HEK293 (cell line): ENCODE data around the gene POLR1D.

Source experiments
- CTCF ChIA-PET: fragments of 350-600 bp; formaldehyde crosslinking; extraction: SDS; loops from one replicate; lab custom pipeline; 2021; ENCODE audit warnings: antibody characterized with exemption; lab: Yijun Ruan, JAX
- POLR2A ChIA-PET: fragments of 300-600 bp; formaldehyde crosslinking; extraction: SDS; loops from one replicate; lab custom pipeline; 2020; ENCODE audit warnings: antibody characterized with exemption, inconsistent platforms; lab: Yijun Ruan, JAX
- H3K27ac ChIP-seq: fragments of 200-500 bp; sonication (Bioruptor generic); 2 replicates; pipeline ENCODE4 v1.5.1; 2014; ENCODE audit warnings: low read depth, low read length, control low read depth, inconsistent platforms; ENCODE audit errors: extremely low read depth
- H3K36me3 ChIP-seq, 2 experiments: fragments of 200-500 bp in 1 of 2; sonication (Bioruptor generic) in 1 of 2; 1 replicate in 1 of 2; 2 replicates in 1 of 2; pipeline ENCODE4 v1.5.1; 2014 to 2017; ENCODE audit warnings: inconsistent platforms in 2 of 2, low read length in 2 of 2; ENCODE audit not compliant: control insufficient read depth in 2 of 2, insufficient read depth in 1 of 2
- H3K4me1 ChIP-seq: fragments of 200-500 bp; sonication (Bioruptor generic); 2 replicates; pipeline ENCODE4 v1.5.1; 2014; ENCODE audit warnings: mild to moderate bottlenecking, low read length, inconsistent platforms; ENCODE audit not compliant: control insufficient read depth, insufficient read depth
- H3K4me3 ChIP-seq: 2 replicates; pipeline ENCODE4 v1.5.1; 2011; ENCODE audit warnings: low read depth, mild to moderate bottlenecking, control low read depth, low read length, moderate library complexity
- H3K9me3 ChIP-seq: fragments of 200-500 bp; sonication (Bioruptor generic); 2 replicates; pipeline ENCODE4 v1.5.1; 2014; ENCODE audit warnings: low read depth, low read length, inconsistent platforms; ENCODE audit not compliant: control insufficient read depth, insufficient read depth
- AEBP2 ChIP-seq: fragments of 450-650 bp; formaldehyde crosslinking; IDR thresholded peaks from 2 replicates; pipeline ENCODE4 v1.5.1; 2016; ENCODE audit warnings: missing biosample characterization, missing genetic modification characterization, borderline replicate concordance
- EGR2 ChIP-seq: fragments of 450-650 bp; formaldehyde crosslinking; IDR thresholded peaks from 2 replicates; pipeline ENCODE4 v1.5.1; 2016; ENCODE audit warnings: low read depth, missing biosample characterization, missing genetic modification characterization
- GFI1B ChIP-seq: fragments of 450-650 bp; formaldehyde crosslinking; IDR thresholded peaks from 2 replicates; pipeline ENCODE4 v1.5.1; 2016; ENCODE audit warnings: missing biosample characterization, missing genetic modification characterization
- GLI4 ChIP-seq: fragments of 450-650 bp; formaldehyde crosslinking; IDR thresholded peaks from 2 replicates; pipeline ENCODE4 v1.5.1; 2016; ENCODE audit warnings: missing biosample characterization, missing genetic modification characterization
- GLIS1 ChIP-seq: fragments of 450-650 bp; formaldehyde crosslinking; IDR thresholded peaks from 2 replicates; pipeline ENCODE4 v1.5.1; 2016; ENCODE audit warnings: missing biosample characterization, missing genetic modification characterization
- IKZF3 ChIP-seq: fragments of 450-650 bp; IDR thresholded peaks from 2 replicates; pipeline ENCODE4 v1.5.0; 2018; ENCODE audit warnings: missing biosample characterization, mild to moderate bottlenecking, missing genetic modification characterization, moderate library complexity
- INSM2 ChIP-seq: fragments of 450-650 bp; formaldehyde crosslinking; IDR thresholded peaks from 2 replicates; pipeline ENCODE4 v1.5.1; 2016; ENCODE audit warnings: missing biosample characterization, missing genetic modification characterization
- KLF10 ChIP-seq: fragments of 450-650 bp; IDR thresholded peaks from 2 replicates; pipeline ENCODE4 v1.5.1; 2018; ENCODE audit warnings: missing biosample characterization, mild to moderate bottlenecking, missing genetic modification characterization
- TCF7L2 ChIP-seq: IDR thresholded peaks from 2 replicates; pipeline ENCODE4 v1.6.1; 2011; ENCODE audit warnings: low read depth, mild to moderate bottlenecking, inconsistent platforms, low read length, moderate library complexity, borderline replicate concordance
- YY1 ChIP-seq: fragments of 450-650 bp; formaldehyde crosslinking; IDR thresholded peaks from 2 replicates; pipeline ENCODE4 v1.5.1; 2018; ENCODE audit warnings: missing biosample characterization, missing genetic modification characterization
- ZBTB10 ChIP-seq: fragments of 450-650 bp; formaldehyde crosslinking; IDR thresholded peaks from 2 replicates; pipeline ENCODE4 v1.5.1; 2016; ENCODE audit warnings: missing biosample characterization, missing genetic modification characterization
- ZFP3 ChIP-seq: fragments of 450-650 bp; formaldehyde crosslinking; IDR thresholded peaks from 2 replicates; pipeline ENCODE4 v1.5.1; 2016; ENCODE audit warnings: low read depth, missing biosample characterization, missing genetic modification characterization
- ZNF138 ChIP-seq: fragments of 450-650 bp; formaldehyde crosslinking; IDR thresholded peaks from 2 replicates; pipeline ENCODE4 v1.5.1; 2016; ENCODE audit warnings: missing biosample characterization, missing genetic modification characterization, borderline replicate concordance
- ZNF155 ChIP-seq: fragments of 450-650 bp; formaldehyde crosslinking; IDR thresholded peaks from 2 replicates; pipeline ENCODE4 v1.5.1; 2016; ENCODE audit warnings: missing biosample characterization, missing genetic modification characterization
- ZNF202 ChIP-seq: fragments of 450-650 bp; formaldehyde crosslinking; IDR thresholded peaks from 2 replicates; pipeline ENCODE4 v1.5.1; 2016; ENCODE audit warnings: missing biosample characterization, missing genetic modification characterization, borderline replicate concordance
- ZNF292 ChIP-seq: fragments of 450-650 bp; formaldehyde crosslinking; IDR thresholded peaks from 2 replicates; pipeline ENCODE4 v1.5.1; 2016; ENCODE audit warnings: low read depth, missing biosample characterization, missing genetic modification characterization, borderline replicate concordance
- ZNF350 ChIP-seq: fragments of 450-650 bp; formaldehyde crosslinking; IDR thresholded peaks from 2 replicates; pipeline ENCODE4 v1.5.0; 2017; ENCODE audit warnings: missing biosample characterization, mild to moderate bottlenecking, missing genetic modification characterization
- ZNF433 ChIP-seq: fragments of 450-650 bp; formaldehyde crosslinking; IDR thresholded peaks from 2 replicates; pipeline ENCODE4 v1.5.1; 2016; ENCODE audit warnings: missing biosample characterization, missing genetic modification characterization, low read depth
- ZNF473 ChIP-seq: fragments of 450-650 bp; formaldehyde crosslinking; IDR thresholded peaks from 2 replicates; pipeline ENCODE4 v1.5.1; 2017; ENCODE audit warnings: missing biosample characterization, missing genetic modification characterization
- ZNF560 ChIP-seq: fragments of 450-650 bp; formaldehyde crosslinking; IDR thresholded peaks from 2 replicates; pipeline ENCODE4 v1.5.1; 2017; ENCODE audit warnings: missing biosample characterization, missing genetic modification characterization, borderline replicate concordance
- ZNF639 ChIP-seq: fragments of 450-650 bp; formaldehyde crosslinking; IDR thresholded peaks from 2 replicates; pipeline ENCODE4 v1.5.1; 2016; ENCODE audit warnings: missing biosample characterization, missing genetic modification characterization
- ZNF704 ChIP-seq: fragments of 450-650 bp; formaldehyde crosslinking; IDR thresholded peaks from 2 replicates; pipeline ENCODE4 v1.5.1; 2016; ENCODE audit warnings: missing biosample characterization, missing genetic modification characterization
- ZNF843 ChIP-seq: fragments of 450-650 bp; formaldehyde crosslinking; IDR thresholded peaks from 2 replicates; pipeline ENCODE4 v1.5.1; 2016; ENCODE audit warnings: missing biosample characterization, missing genetic modification characterization

Gene POLR1D

GRCh38 chr13:27643334-27644132 is 21.8 kb downstream of the POLR1D start (continued):
- TF ChIP-seq ZNF202 (tag by site-specific recombination) (no peak), AEBP2 (tag by site-specific recombination) (no peak), GFI1B (tag by site-specific recombination) (no peak), ZNF350 (tag by site-specific recombination) (no peak), ZNF639 (tag by site-specific recombination) (no peak), ZNF433 (tag by site-specific recombination) (no peak), ZNF138 (tag by site-specific recombination) (no peak), ZFP3 (tag by site-specific recombination) (no peak), GLI4 (tag by site-specific recombination) (no peak)

- Histone ChIP-seq H3K36me3 (peaks cover 7 to 12% of the 10 kb centered on the region in 2 experiments), H3K4me3 (no peak overlapping the region), H3K9me3 (no peaks in the 10 kb centered on the region), H3K27ac (no peak overlapping the region), H3K4me1 (no peaks in the 10 kb centered on the region)
- CTCF ChIA-PET, result interaction anchor here (0.6 kb wide), 1 partner anchor 1266 kb away, joined by 3 read pairs; no protein-coding TSS in a partner anchor
- POLR2A ChIA-PET, result no interaction called here
- TF ChIP-seq ZNF473 (tag by site-specific recombination) (no peak), TCF7L2 (no peak), ZNF560 (no peak), ZNF639 (tag by site-specific recombination) (no peak), GLIS1 (tag by site-specific recombination) (no peak), KLF10 (tag by site-specific recombination) (no peak), ZNF155 (tag by site-specific recombination) (no peak), YY1 (tag by site-specific recombination) (no peak), IKZF3 (no peak), ZBTB10 (no peak), INSM2 (tag by site-specific recombination) (no peak), EGR2 (tag by site-specific recombination) (no peak), ZNF843 (no peak), ZNF292 (tag by site-specific recombination) (no peak), ZNF704 (tag by site-specific recombination) (no peak)
Measured at GRCh38 chr13:27644302-27644701, 22.6 kb downstream of the POLR1D start.
